ENCODE data around the gene TTC32.

- TF ChIP-seq POLR2AphosphoS5 (IDR thresholded peaks at IDR 0.05; ENCODE audit: low read depth) (no peak), CTCF (conservative IDR thresholded peaks at IDR 0.05; ENCODE audit: low read depth in 2 of 2) (no peak), EZH2phosphoT487 (IDR thresholded peaks at IDR 0.05; ENCODE audit: unreplicated experiment) (no peak), CREB1 (CRISPR knock-in tag; IDR thresholded peaks at IDR 0.05; ENCODE audit: low read depth) (no peak)
Observed at GRCh38 chr2:19872302-19872701, 29.5 kb downstream of the TTC32 start.
